Astrocyte (in vitro differentiated cells and primary cell): ENCODE data around the gene PTPRF.

Experiments used
- EZH2 ChIP-seq: IDR thresholded peaks from 2 replicates; pipeline ENCODE4 v1.6.1; 2012; ENCODE audit warnings: mild to moderate bottlenecking, low read length, inconsistent platforms; ENCODE audit not compliant: insufficient read depth
- TF ChIP-seq, protein P1 (sequence below): IDR thresholded peaks from 2 replicates; pipeline ENCODE4 v1.5.1; 2011; ENCODE audit warnings: low read depth, mild to moderate bottlenecking, inconsistent platforms, low read length, moderate library complexity; ENCODE audit not compliant: insufficient read depth

DNA sequence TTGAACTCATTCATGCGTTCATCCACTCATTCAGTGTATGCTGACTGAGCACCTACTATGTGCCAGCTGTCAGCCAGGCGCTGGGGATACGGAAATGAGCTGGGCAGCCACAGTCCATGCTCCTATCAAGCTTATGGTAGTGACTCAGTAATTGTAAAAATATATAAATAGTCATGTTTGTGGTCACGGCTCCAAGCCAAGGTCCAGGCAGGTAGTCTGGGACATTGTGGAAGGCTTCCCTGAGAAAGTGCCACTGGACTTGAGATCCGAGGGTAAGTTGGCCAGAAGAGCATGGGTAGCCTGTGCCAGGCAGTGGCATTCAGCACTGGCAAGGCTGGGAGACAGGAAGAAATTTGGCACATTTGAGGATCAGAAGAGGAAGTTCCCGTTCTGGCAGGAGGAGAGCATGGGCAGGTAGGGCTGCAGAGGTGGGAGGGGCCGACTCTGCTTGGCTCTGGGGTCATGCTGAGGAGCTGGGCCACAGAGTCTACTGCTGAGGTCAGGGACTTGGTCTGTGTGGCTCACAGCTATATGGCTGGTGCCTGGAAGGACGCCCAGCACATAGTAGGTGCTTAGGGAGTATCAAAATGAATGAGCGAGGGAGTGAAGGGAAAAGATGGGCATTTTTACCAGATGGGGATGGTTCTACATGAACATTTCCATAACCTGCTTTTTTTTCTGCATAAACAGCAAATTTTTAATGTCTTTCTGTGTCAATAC is 6.9 kb downstream of the PTPRF start:
- TF ChIP-seq, protein P1, sequence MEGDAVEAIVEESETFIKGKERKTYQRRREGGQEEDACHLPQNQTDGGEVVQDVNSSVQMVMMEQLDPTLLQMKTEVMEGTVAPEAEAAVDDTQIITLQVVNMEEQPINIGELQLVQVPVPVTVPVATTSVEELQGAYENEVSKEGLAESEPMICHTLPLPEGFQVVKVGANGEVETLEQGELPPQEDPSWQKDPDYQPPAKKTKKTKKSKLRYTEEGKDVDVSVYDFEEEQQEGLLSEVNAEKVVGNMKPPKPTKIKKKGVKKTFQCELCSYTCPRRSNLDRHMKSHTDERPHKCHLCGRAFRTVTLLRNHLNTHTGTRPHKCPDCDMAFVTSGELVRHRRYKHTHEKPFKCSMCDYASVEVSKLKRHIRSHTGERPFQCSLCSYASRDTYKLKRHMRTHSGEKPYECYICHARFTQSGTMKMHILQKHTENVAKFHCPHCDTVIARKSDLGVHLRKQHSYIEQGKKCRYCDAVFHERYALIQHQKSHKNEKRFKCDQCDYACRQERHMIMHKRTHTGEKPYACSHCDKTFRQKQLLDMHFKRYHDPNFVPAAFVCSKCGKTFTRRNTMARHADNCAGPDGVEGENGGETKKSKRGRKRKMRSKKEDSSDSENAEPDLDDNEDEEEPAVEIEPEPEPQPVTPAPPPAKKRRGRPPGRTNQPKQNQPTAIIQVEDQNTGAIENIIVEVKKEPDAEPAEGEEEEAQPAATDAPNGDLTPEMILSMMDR, result no peak
- no peak for TF ChIP-seq EZH2
